Measurements from ENCODE around the gene LSAMP. TPM values are rescaled to one million over a fixed set of nuclear protein-coding genes. Genes with fewer than 3 reads are reported as not detected.
"Not testable (repeated sequence)": the region's sequence is repeated elsewhere in the genome, so short reads cannot be mapped to it uniquely, and the experiment has no call there.

LSAMP gene
- total RNA-seq, 1 experiment from 2014 or later, result 0.15 TPM

DNA sequence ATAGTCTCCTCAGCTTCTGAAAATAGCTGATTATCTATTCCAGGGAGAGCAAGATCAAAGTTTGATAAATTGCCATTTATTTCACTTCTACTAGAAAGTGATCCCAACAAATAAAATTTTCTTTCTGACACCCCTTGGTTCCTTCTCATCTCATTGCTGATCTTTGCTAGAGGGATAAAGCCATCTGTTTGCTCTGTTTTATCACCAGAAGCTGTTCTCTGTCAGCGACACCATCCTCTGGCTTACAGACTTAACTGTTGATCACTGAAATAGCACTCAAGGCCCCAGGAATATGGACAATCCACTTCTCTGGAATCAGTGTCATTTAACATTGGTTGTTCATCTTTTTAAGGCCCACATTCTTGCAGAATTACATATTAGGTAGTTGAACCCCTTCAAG is 219.0 kb downstream of the LSAMP start:
- H3K9ac ChIP-seq (ENCODE audit: low read length), result no peak overlapping the region
- H3F3A ChIP-seq (ENCODE audit: low read length, unreplicated experiment), result no peaks in the 10 kb centered on the region
- no peaks in the 10 kb centered on the region for H3K4me1 ChIP-seq (ENCODE audit: insufficient read depth, low read length)
- no peak overlapping the region for H3K27ac ChIP-seq (ENCODE audit: low read length)
- BruUV-seq (replicated peaks), result no TSS peak
- ChIA-PET CTCF (no interaction called here), POLR2A (ENCODE audit: unreplicated experiment) (interaction anchor here (0.6 kb wide), 1 partner anchor 221 kb away, joined by 3 read pairs; no protein-coding TSS in a partner anchor)
- H3K36me3 ChIP-seq (ENCODE audit: low read depth, low read length), result no peaks in the 10 kb centered on the region
- H3K79me2 ChIP-seq (ENCODE audit: low read length), result no peaks in the 10 kb centered on the region
- intact Hi-C loops (cut with micrococcal nuclease), result no loop called here
- no peaks in the 10 kb centered on the region; the same call in 1 of the 2 replicates for H3K9me3 ChIP-seq (ENCODE audit: low read length)
- H3K27me3 ChIP-seq (ENCODE audit: low read length), result no peaks in the 10 kb centered on the region
- TF ChIP-seq EZH2phosphoT487 (IDR thresholded peaks at IDR 0.05; ENCODE audit: borderline replicate concordance, low read length) (no peak), EZH2 (IDR thresholded peaks at IDR 0.05; ENCODE audit: low read length, unreplicated experiment) (no peak), CTCF (conservative IDR thresholded peaks at IDR 0.05; ENCODE audit: low read depth, low read length) (no peak)
- H4K20me1 ChIP-seq (ENCODE audit: low read length), result no peaks in the 10 kb centered on the region
- H3K4me3 ChIP-seq (ENCODE audit: low read length), result no peak overlapping the region
- no peak overlapping the region for H2AFZ ChIP-seq (ENCODE audit: low read length)
- H3K9me2 ChIP-seq (replicated peaks; ENCODE audit: low read length), result no peaks in the 10 kb centered on the region
- no peak overlapping the region for H3K4me2 ChIP-seq (ENCODE audit: low read length)
- DNase-seq (no peak), ATAC-seq (no peak)

DNA sequence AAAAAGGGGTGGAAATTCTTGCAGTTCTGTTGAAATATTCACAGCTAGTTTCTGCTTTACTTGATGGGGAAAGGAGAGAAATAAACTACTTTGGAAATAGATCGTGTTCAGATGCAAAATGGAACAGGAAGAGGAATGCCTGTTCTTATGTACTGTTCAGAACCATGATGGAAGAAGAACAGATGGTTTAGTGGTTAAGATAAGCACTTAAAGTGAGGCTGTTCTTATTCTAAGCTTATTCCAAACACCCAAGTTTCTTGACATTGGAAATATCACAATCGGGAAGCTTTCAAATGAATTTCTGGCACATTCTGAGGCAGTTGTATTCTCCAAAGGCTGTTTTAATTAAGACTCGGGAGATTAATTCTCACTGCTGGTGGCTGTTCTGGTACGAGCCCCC is 228.5 kb downstream of the LSAMP start:
- intact Hi-C loops (cut with micrococcal nuclease), result no loop called here
- no peaks in the 10 kb centered on the region for H3F3A ChIP-seq (ENCODE audit: low read length, unreplicated experiment)
- ATAC-seq, result no peak
- no peaks in the 10 kb centered on the region for H4K20me1 ChIP-seq (ENCODE audit: low read length)
- H3K4me1 ChIP-seq (ENCODE audit: insufficient read depth, low read length), result no peaks in the 10 kb centered on the region
- BruUV-seq (replicated peaks), result no TSS peak
- 0 out of 2 replicates have a peak, but pooled peaks cover 3% of the 10 kb centered on the region for H3K9me3 ChIP-seq (ENCODE audit: low read length)
- H2AFZ ChIP-seq (ENCODE audit: low read length), result no peak overlapping the region
- H3K27ac ChIP-seq (ENCODE audit: low read length), result no peak overlapping the region
- ChIA-PET POLR2A (ENCODE audit: unreplicated experiment) (no interaction called here), CTCF (no interaction called here)
- H3K9me2 ChIP-seq (replicated peaks; ENCODE audit: low read length), result no peaks in the 10 kb centered on the region
- no peak for DNase-seq
- no peak for TF ChIP-seq EZH2phosphoT487 (IDR thresholded peaks at IDR 0.05; ENCODE audit: borderline replicate concordance, low read length)
- TF ChIP-seq CTCF (conservative IDR thresholded peaks at IDR 0.05; ENCODE audit: low read depth, low read length), result no peak
- no peaks in the 10 kb centered on the region for H3K36me3 ChIP-seq (ENCODE audit: low read depth, low read length)
- H3K4me3 ChIP-seq (ENCODE audit: low read length), result no peak overlapping the region
- H3K4me2 ChIP-seq (ENCODE audit: low read length), result no peak overlapping the region
- H3K79me2 ChIP-seq (ENCODE audit: low read length), result no peaks in the 10 kb centered on the region
- no peak overlapping the region for H3K9ac ChIP-seq (ENCODE audit: low read length)
- H3K27me3 ChIP-seq (ENCODE audit: low read length), result peaks cover 24% of the 10 kb centered on the region; the same call in 1 of the 2 replicates

- ChIA-PET POLR2A (ENCODE audit: unreplicated experiment) (no interaction called here), CTCF (no interaction called here)
- no peaks in the 10 kb centered on the region for H3K79me2 ChIP-seq (ENCODE audit: low read length)
- peaks cover 9% of the 10 kb centered on the region; the same call in 1 of the 2 replicates for H3K27me3 ChIP-seq (ENCODE audit: low read length)
- no peak overlapping the region for H3K4me2 ChIP-seq (ENCODE audit: low read length)
- ATAC-seq (no peak), DNase-seq (no peak)
- H3K27ac ChIP-seq (ENCODE audit: low read length), result no peak overlapping the region
- TF ChIP-seq CTCF (conservative IDR thresholded peaks at IDR 0.05; ENCODE audit: low read depth, low read length) (no peak), EZH2phosphoT487 (IDR thresholded peaks at IDR 0.05; ENCODE audit: borderline replicate concordance, low read length) (no peak)
- no peaks in the 10 kb centered on the region for H3K4me1 ChIP-seq (ENCODE audit: insufficient read depth, low read length)
- no peaks in the 10 kb centered on the region for H3K9me2 ChIP-seq (replicated peaks; ENCODE audit: low read length)
- no peak overlapping the region for H3K4me3 ChIP-seq (ENCODE audit: low read length)
- intact Hi-C loops (cut with micrococcal nuclease), result no loop called here
- no peak overlapping the region for H2AFZ ChIP-seq (ENCODE audit: low read length)
- H3K9me3 ChIP-seq (ENCODE audit: low read length), result 0 out of 2 replicates have a peak, but pooled peaks cover 3% of the 10 kb centered on the region
- no peaks in the 10 kb centered on the region for H3F3A ChIP-seq (ENCODE audit: low read length, unreplicated experiment)
- no TSS peak for BruUV-seq (replicated peaks)
- no peak overlapping the region for H3K9ac ChIP-seq (ENCODE audit: low read length)
- H3K36me3 ChIP-seq (ENCODE audit: low read depth, low read length), result no peaks in the 10 kb centered on the region
- H4K20me1 ChIP-seq (ENCODE audit: low read length), result no peaks in the 10 kb centered on the region
Measured at GRCh38 chr3:116211901-116212300, 233.4 kb downstream of the LSAMP start.

DNA sequence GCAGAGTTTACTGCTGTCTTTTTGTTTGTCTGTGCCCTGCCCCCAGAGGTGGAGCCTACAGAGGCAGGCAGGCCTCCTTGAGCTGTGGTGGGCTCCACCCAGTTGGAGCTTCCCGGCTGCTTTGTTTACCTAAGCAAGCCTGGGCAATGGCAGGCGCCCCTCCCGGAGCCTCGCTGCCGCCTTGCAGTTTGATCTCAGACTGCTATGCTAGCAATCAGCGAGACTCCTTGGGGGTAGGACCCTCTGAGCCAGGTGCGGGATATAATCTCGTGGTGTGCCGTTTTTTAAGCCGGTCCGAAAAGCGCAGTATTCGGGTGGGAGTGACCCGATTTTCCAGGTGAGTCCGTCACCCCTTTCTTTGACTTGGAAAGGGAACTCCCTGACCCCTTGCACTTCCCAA is 236.5 kb downstream of the LSAMP start:
- H3K9me3 ChIP-seq (ENCODE audit: low read length); H3F3A ChIP-seq (ENCODE audit: low read length, unreplicated experiment); ATAC-seq; POLR2A ChIA-PET (ENCODE audit: unreplicated experiment); H3K9me2 ChIP-seq (replicated peaks; ENCODE audit: low read length); H3K4me2 ChIP-seq (ENCODE audit: low read length); H3K79me2 ChIP-seq (ENCODE audit: low read length); DNase-seq; intact Hi-C loops (cut with micrococcal nuclease); H4K20me1 ChIP-seq (ENCODE audit: low read length); H3K27me3 ChIP-seq (ENCODE audit: low read length); BruUV-seq (replicated peaks); H2AFZ ChIP-seq (ENCODE audit: low read length); H3K36me3 ChIP-seq (ENCODE audit: low read depth, low read length); H3K9ac ChIP-seq (ENCODE audit: low read length); H3K4me1 ChIP-seq (ENCODE audit: insufficient read depth, low read length); H3K27ac ChIP-seq (ENCODE audit: low read length); CTCF ChIA-PET; H3K4me3 ChIP-seq (ENCODE audit: low read length): not testable (repeated sequence)

Data from PC-3 (cell line).